ENCODE measurements around the gene ROBO1. TPM values are rescaled to one million over a fixed set of nuclear protein-coding genes. Genes with fewer than 3 reads are reported as not detected.

The ROBO1 gene
- total RNA-seq, 1 donor from 2014 or later = 71.7 TPM

- no peak overlapping the region for H3K27ac Mint-ChIP-seq (ENCODE audit: unreplicated experiment)
- H3K79me2 ChIP-seq (ENCODE audit: insufficient read depth, low read length) = no peaks in the 10 kb centered on the region
- no peak overlapping the region for H3K4me3 Mint-ChIP-seq (ENCODE audit: unreplicated experiment)
- peaks cover 3% of the 10 kb centered on the region for H3K36me3 Mint-ChIP-seq (ENCODE audit: low read depth, unreplicated experiment)
- DNase-seq (ENCODE audit: low read depth) (no peak), FAIRE-seq (no peak)
- H3K36me3 ChIP-seq (ENCODE audit: insufficient read depth, low read length) = no peaks in the 10 kb centered on the region
- TF ChIP-seq EZH2 (IDR thresholded peaks at IDR 0.05; ENCODE audit: insufficient read depth, low read length) = no peak
- TF ChIP-seq CTCF (IDR thresholded peaks at IDR 0.05; ENCODE audit: insufficient read depth, low read depth, low read length) = no peak
- no peak overlapping the region for H2AFZ ChIP-seq (ENCODE audit: low read depth, low read length)
- H3K4me3 ChIP-seq (ENCODE audit: insufficient read depth, low read depth, low read length) = no peak overlapping the region
- no peaks in the 10 kb centered on the region for H4K20me1 ChIP-seq (ENCODE audit: insufficient read depth, low read length)
- H3K4me1 ChIP-seq (ENCODE audit: insufficient read depth, low read length) = no peaks in the 10 kb centered on the region
- no peak overlapping the region for H3K9ac ChIP-seq (ENCODE audit: low read length)
- no peaks in the 10 kb centered on the region for H3K4me1 Mint-ChIP-seq (ENCODE audit: low read depth, unreplicated experiment)
- no peaks in the 10 kb centered on the region for H3K27me3 ChIP-seq (ENCODE audit: insufficient read depth, low read length)
- H3K9me3 Mint-ChIP-seq (ENCODE audit: unreplicated experiment) = no peaks in the 10 kb centered on the region
- no peak overlapping the region for H3K27ac ChIP-seq (ENCODE audit: low read depth, low read length)
- no peak overlapping the region for H3K4me2 ChIP-seq (ENCODE audit: low read length)
- no peaks in the 10 kb centered on the region for H3K9me3 ChIP-seq (ENCODE audit: insufficient read depth, low read depth, low read length)
- H3K27me3 Mint-ChIP-seq (ENCODE audit: low read depth, unreplicated experiment) = no peaks in the 10 kb centered on the region
These were observed 1162.6 kb downstream of the ROBO1 start for GRCh38 chr3:78605178-78605577.

- Histone ChIP-seq H3K4me2 (ENCODE audit: low read length) (no peak overlapping the region), H4K20me1 (ENCODE audit: insufficient read depth, low read length) (no peaks in the 10 kb centered on the region), H3K4me1 (ENCODE audit: insufficient read depth, low read length) (no peaks in the 10 kb centered on the region), H3K27ac (ENCODE audit: low read depth, low read length) (no peak overlapping the region), H3K79me2 (ENCODE audit: insufficient read depth, low read length) (no peaks in the 10 kb centered on the region), H3K9ac (ENCODE audit: low read length) (no peak overlapping the region), H3K4me3 (ENCODE audit: insufficient read depth, low read depth, low read length) (no peak overlapping the region), H2AFZ (ENCODE audit: low read depth, low read length) (no peak overlapping the region), H3K27me3 (ENCODE audit: insufficient read depth, low read length) (no peaks in the 10 kb centered on the region), H3K36me3 (ENCODE audit: insufficient read depth, low read length) (no peaks in the 10 kb centered on the region), H3K9me3 (ENCODE audit: insufficient read depth, low read depth, low read length) (no peaks in the 10 kb centered on the region)
- no peak for TF ChIP-seq EZH2 (IDR thresholded peaks at IDR 0.05; ENCODE audit: insufficient read depth, low read length)
- no peak for TF ChIP-seq CTCF (IDR thresholded peaks at IDR 0.05; ENCODE audit: insufficient read depth, low read depth, low read length)
- FAIRE-seq = no peak
- Mint-ChIP-seq H3K36me3 (ENCODE audit: low read depth, unreplicated experiment) (peaks cover 3% of the 10 kb centered on the region), H3K9me3 (ENCODE audit: unreplicated experiment) (no peaks in the 10 kb centered on the region), H3K27me3 (ENCODE audit: low read depth, unreplicated experiment) (no peaks in the 10 kb centered on the region), H3K27ac (ENCODE audit: unreplicated experiment) (no peak overlapping the region), H3K4me1 (ENCODE audit: low read depth, unreplicated experiment) (no peaks in the 10 kb centered on the region), H3K4me3 (ENCODE audit: unreplicated experiment) (no peak overlapping the region)
- peak; percentile 88 for DNase-seq (ENCODE audit: low read depth)
These were observed 1163.5 kb downstream of the ROBO1 start for GRCh38 chr3:78604341-78604740.

GRCh38 chr3:78601249-78601648, 1166.5 kb downstream of the ROBO1 start:
- no peaks in the 10 kb centered on the region for H3K79me2 ChIP-seq (ENCODE audit: insufficient read depth, low read length)
- Mint-ChIP-seq H3K27me3 (ENCODE audit: low read depth, unreplicated experiment) (no peaks in the 10 kb centered on the region), H3K9me3 (ENCODE audit: unreplicated experiment) (no peaks in the 10 kb centered on the region), H3K4me1 (ENCODE audit: low read depth, unreplicated experiment) (no peaks in the 10 kb centered on the region), H3K4me3 (ENCODE audit: unreplicated experiment) (no peak overlapping the region), H3K36me3 (ENCODE audit: low read depth, unreplicated experiment) (no peaks in the 10 kb centered on the region), H3K27ac (ENCODE audit: unreplicated experiment) (no peak overlapping the region)
- H3K27ac ChIP-seq (ENCODE audit: low read depth, low read length) = no peak overlapping the region
- H3K9ac ChIP-seq (ENCODE audit: low read length) = no peak overlapping the region
- no peak for TF ChIP-seq CTCF (IDR thresholded peaks at IDR 0.05; ENCODE audit: insufficient read depth, low read depth, low read length)
- TF ChIP-seq EZH2 (IDR thresholded peaks at IDR 0.05; ENCODE audit: insufficient read depth, low read length) = no peak
- no peaks in the 10 kb centered on the region for H4K20me1 ChIP-seq (ENCODE audit: insufficient read depth, low read length)
- no peak overlapping the region for H3K4me2 ChIP-seq (ENCODE audit: low read length)
- FAIRE-seq = no peak
- H2AFZ ChIP-seq (ENCODE audit: low read depth, low read length) = no peak overlapping the region
- H3K36me3 ChIP-seq (ENCODE audit: insufficient read depth, low read length) = no peaks in the 10 kb centered on the region
- DNase-seq (ENCODE audit: low read depth) = no peak
- H3K4me1 ChIP-seq (ENCODE audit: insufficient read depth, low read length) = no peaks in the 10 kb centered on the region
- H3K9me3 ChIP-seq (ENCODE audit: insufficient read depth, low read depth, low read length) = no peaks in the 10 kb centered on the region
- H3K27me3 ChIP-seq (ENCODE audit: insufficient read depth, low read length) = no peaks in the 10 kb centered on the region
- no peak overlapping the region for H3K4me3 ChIP-seq (ENCODE audit: insufficient read depth, low read depth, low read length)
